Occipital lobe (tissue), 1 donor: Measurements from ENCODE around the gene CELA2A. TPM values are rescaled to one million over a fixed set of nuclear protein-coding genes. Genes with fewer than 3 reads are reported as not detected.

Experiments
- total RNA-seq: library from RNA; depleted of rRNA; stranded (reverse); fragments of >200 nt; gene quantifications from one replicate; pipeline ENCODE4 v1.2.3, GENCODE V29; 2014

Gene CELA2A
- total RNA-seq, 1 donor from 2014 or later = not detected

Other genes with a start within 250 kb of the CELA2A start
- 0.31 TPM for gene FHAD1, start 209.5 kb upstream of the CELA2A start, total RNA-seq
- 8.3 TPM for gene EFHD2, start 46.8 kb upstream of the CELA2A start, total RNA-seq
- gene CTRC, start 18.3 kb upstream of the CELA2A start, total RNA-seq = not detected
- gene CELA2B, start 19.4 kb downstream of the CELA2A start, total RNA-seq = not detected
- 2.3 TPM for gene CASP9, start 67.5 kb downstream of the CELA2A start, total RNA-seq
- 13.1 TPM for gene DNAJC16, start 70.1 kb downstream of the CELA2A start, total RNA-seq
- gene AGMAT, start 128.3 kb downstream of the CELA2A start, total RNA-seq = 0.47 TPM
- gene DDI2, start 160.7 kb downstream of the CELA2A start, total RNA-seq = 20.9 TPM
- 36.8 TPM for gene PLEKHM2, start 227.6 kb downstream of the CELA2A start, total RNA-seq